Activated naive CD4-positive, alpha-beta T cell treated with anti-CD3 and anti-CD28 coated beads, Interleukin-2, amount 50 U/mL, for 72 hours (primary cell): ENCODE results near the gene SIRT5. TPM values are rescaled to one million over a fixed set of nuclear protein-coding genes. Genes with fewer than 3 reads are reported as not detected.

Source experiments
- ATAC-seq, 2 donors: fragments of 150-1000 bp; cut with Tn5 transposase; 2 replicates each; pipeline ENCODE4 v1.10.0; 2021; ENCODE audit warnings: mild to moderate bottlenecking in 2 of 2, moderate library complexity in 2 of 2
- DNase-seq, 2 donors: peaks; one replicate each; pipeline ENCODE4 v3.0.0; 2021 to 2022; ENCODE audit warnings: low spot score in 2 of 2
- H3K27ac Mint-ChIP-seq, 2 donors: one replicate each; pipeline ENCODE4 v1.8.0; 2022; ENCODE audit warnings: mild to moderate bottlenecking in 2 of 2, mixed read lengths in 2 of 2
- H3K36me3 Mint-ChIP-seq, 2 donors: one replicate each; pipeline ENCODE4 v1.8.0; 2022; ENCODE audit warnings: mixed read lengths in 2 of 2
- H3K9me3 Mint-ChIP-seq, 2 donors: one replicate each; pipeline ENCODE4 v1.8.0; 2022; ENCODE audit warnings: mixed read lengths in 2 of 2
- total RNA-seq, 2 donors: library from RNA; stranded (reverse); gene quantifications; one replicate each; pipeline ENCODE4 v1.2.3, GENCODE V29; 2022

The SIRT5 gene
- total RNA-seq, 2 donors from 2014 or later: 7.4 to 15.3 TPM

DNA sequence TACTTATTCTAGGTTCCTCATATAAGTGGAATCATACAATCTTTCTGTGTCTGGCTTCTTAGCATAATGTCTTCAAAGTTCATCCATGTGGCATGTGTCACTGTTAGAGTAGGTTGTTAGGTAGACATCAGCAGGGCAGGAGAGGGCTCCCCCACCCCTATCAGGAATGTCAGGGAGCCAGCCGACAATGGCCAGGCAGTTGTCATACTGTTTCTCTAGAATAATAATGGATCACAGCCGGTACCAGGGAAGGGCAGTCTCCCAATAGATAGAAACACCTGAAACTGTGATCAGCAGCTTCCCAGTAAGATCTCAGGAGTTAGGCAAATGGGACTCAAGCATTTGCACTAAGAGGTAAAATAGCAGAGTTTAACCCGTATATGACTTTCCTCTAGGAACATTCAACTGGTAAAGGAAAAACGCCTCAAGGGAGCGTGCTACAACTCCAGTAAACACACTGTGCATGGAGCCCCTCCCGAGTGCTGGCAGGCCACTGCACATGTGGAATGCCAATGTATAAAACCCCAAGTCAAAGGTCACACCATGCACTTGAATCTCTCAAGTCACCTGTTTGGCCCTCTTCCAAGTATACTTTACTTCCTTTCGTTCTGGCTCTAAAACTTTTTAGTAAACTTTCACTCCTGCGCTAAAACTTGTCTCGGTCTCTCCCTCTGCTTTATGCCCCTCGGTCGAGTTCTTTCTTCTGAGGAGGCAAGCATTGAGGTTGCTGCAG lies 29.8 kb upstream of the SIRT5 start:
- no peaks in the 10 kb centered on the region for H3K36me3 Mint-ChIP-seq
- DNase-seq (no peak), ATAC-seq (no peak)
- no peak overlapping the region for H3K27ac Mint-ChIP-seq
- H3K9me3 Mint-ChIP-seq: no peaks in the 10 kb centered on the region

DNA sequence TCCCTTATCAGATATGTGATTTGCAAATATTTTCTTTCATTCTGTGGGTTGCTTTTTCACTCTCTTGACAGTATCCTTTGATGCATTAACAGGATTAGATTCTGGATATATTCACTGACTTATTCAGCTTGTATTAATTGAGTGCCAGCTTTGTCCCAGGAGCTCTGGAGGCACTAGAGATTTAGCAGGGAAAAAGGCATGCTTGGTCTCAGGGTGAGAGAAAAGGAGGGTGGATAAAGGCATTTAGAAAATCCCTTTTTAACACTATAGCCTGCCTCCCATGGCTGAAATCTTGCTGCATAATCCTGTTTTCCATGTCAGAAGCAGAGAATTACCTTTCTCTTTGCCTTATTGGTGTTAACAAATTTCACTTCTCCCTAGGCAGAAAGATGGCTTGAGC lies 28.5 kb upstream of the SIRT5 start:
- H3K9me3 Mint-ChIP-seq: no peaks in the 10 kb centered on the region
- DNase-seq (no peak), ATAC-seq (no peak)
- no peak overlapping the region for H3K27ac Mint-ChIP-seq
- no peaks in the 10 kb centered on the region for H3K36me3 Mint-ChIP-seq

DNA sequence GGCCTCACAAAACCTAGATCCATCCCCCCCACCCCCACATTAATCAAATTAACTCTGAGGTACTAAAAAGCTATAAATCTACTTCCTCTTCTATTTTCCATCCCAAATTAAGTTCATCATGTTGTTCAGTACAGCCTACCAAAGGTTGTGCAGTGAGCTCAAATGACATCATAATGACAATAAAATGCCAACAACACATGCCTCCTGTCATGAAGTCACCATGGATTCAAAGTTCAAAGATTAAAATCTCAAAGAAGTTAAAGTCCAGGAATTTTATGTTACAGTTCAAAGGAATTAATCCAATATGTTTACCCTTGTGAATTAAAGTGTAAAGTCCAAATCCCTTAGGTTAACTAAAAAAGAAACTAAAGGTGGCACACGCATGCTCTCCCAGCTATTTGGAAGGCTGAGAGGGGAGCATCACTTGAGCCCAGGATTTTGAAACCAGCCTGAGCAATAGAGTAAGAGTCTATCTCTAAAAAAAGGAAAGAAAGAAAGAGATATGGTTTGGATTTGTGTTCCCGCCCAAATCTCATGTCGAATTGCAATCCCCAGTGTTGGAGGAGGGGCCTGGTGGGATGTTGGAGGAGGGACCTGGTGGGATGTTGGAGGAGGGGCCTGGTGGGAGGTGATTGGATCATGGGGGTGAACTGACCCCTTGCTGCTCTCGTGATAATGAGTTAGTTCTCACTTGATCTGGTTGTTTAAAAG lies 25.7 kb upstream of the SIRT5 start:
- Mint-ChIP-seq H3K36me3 (no peaks in the 10 kb centered on the region), H3K9me3 (no peaks in the 10 kb centered on the region), H3K27ac (no peak overlapping the region)
- ATAC-seq (no peak), DNase-seq (no peak)

DNA sequence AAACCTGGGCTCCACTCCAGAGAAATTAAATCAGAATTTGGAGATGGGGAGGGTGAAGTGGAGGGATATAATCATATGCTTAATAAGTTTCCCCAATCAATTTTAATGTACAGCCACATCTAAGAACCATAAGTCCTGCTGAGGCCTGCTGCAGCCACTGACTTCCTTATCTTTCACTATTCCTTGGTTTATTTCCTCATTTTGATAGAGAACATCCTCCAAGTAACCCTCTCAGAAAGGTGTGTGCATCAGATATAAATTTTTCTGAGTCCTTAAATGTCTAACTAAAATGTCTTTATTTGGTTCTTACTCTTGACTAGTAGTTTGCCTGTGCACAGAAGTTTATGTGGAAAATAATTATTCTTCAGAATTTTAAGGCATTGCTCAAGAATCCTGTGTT lies 23.7 kb upstream of the SIRT5 start:
- Mint-ChIP-seq H3K9me3 (no peaks in the 10 kb centered on the region), H3K27ac (no peak overlapping the region), H3K36me3 (no peaks in the 10 kb centered on the region)
- no peak for ATAC-seq
- DNase-seq: no peak

DNA sequence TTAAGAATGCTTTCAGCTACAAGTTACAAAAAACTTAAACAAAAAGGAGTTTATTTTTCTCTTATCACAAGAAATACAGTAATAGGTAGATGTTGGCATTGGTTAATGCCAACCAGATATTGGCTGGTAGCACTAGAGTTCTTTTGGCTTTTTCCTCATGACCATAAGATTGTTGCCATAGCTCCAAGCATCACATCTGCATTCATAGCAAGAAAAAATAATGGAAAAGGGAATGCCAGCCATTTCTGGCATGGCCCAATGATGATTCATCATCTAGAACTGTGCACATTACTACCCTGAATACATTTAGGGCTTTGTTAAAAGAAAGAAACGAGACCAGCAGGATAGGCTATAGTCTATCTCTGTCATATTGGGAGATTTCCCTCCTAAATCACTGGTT lies 20.8 kb upstream of the SIRT5 start:
- no peak for ATAC-seq
- no peak overlapping the region for H3K27ac Mint-ChIP-seq
- no peak for DNase-seq
- H3K36me3 Mint-ChIP-seq: no peaks in the 10 kb centered on the region
- no peaks in the 10 kb centered on the region for H3K9me3 Mint-ChIP-seq

DNA sequence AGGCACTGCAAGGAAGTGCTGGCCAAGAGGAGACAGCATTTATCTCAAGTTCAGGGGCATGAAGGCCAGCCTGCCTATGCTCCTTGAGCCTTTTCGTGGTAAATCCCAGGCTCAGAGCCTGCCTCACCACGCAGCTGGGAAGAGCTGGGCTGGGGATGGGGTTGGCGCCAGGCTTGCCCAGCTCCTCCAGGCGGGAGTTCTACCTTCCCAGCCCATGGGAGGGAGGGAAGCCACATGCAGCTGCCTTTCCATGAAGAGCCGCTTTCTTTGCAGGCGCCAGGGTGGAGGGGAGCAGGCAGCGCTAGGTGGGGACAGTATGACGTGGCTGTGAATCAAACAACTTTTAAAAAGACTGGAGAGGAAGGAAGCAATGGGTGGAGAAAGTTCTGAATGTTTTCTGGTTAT lies 19.5 kb upstream of the SIRT5 start:
- DNase-seq: no peak
- H3K36me3 Mint-ChIP-seq: no peaks in the 10 kb centered on the region
- H3K27ac Mint-ChIP-seq: no peak overlapping the region
- no peaks in the 10 kb centered on the region for H3K9me3 Mint-ChIP-seq
- ATAC-seq: no peak

DNA sequence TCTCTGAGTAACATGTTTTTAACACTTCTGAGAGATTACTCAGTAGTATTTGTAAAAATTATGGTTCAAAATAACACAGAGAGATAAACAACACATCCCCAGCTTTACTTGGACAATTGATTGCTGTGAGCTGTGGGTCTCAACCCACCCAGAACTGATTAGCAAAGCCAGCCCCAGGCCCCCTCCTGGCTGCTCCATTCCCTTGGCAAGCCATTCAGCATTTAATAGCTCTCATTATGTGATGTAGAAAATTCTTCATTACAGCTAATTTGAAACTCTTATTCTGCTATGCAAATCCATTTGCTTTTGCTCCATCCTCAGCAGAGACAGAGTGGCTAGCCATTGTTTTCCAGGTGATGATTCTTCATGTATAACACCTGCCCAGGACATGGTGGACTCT lies 16.6 kb upstream of the SIRT5 start:
- ATAC-seq: no peak
- DNase-seq: no peak
- no peaks in the 10 kb centered on the region for H3K9me3 Mint-ChIP-seq
- H3K36me3 Mint-ChIP-seq: no peaks in the 10 kb centered on the region
- no peak overlapping the region for H3K27ac Mint-ChIP-seq

DNA sequence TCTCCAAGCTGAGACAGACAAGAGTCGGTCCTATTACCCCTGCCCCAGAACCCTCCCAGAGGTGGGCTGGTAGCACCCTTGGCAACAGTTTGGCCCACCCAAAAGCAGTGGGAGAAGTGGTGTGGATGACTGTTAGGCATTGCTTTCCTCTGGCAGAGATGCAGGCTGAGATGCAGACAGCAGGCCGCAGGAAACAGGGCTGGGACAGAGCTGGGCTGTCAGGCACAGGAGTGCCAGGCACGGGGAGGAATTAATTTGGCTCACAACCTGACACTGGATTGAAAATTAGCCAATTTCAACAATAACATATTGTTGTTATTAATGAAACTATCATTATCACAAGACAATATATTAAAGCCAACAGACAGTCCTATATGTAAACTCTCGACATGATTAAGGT lies 15.7 kb upstream of the SIRT5 start:
- Mint-ChIP-seq H3K9me3 (no peaks in the 10 kb centered on the region), H3K36me3 (no peaks in the 10 kb centered on the region), H3K27ac (no peak overlapping the region)
- ATAC-seq (no peak), DNase-seq (no peak)

DNA sequence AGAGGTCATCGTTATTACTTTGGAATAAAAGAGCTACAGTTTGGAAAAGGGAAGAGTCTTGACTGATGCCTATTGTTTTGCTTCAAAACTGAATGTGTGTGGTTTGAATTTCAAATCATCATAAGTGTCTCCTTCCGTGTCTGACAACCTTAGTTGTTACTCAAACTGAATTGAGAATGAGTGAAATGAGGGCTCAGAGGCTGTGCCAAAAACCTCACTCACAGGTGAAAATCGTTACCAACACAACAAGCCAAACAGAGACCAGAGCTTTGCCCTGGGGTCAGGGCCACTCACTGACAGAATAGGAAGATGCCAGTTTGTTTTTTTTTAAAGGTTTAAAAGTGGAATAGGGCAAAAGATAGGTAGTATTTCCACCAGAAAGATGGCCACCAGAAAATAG lies 15.2 kb upstream of the SIRT5 start:
- no peak for ATAC-seq
- DNase-seq: no peak
- Mint-ChIP-seq H3K9me3 (no peaks in the 10 kb centered on the region), H3K27ac (no peak overlapping the region), H3K36me3 (no peaks in the 10 kb centered on the region)

DNA sequence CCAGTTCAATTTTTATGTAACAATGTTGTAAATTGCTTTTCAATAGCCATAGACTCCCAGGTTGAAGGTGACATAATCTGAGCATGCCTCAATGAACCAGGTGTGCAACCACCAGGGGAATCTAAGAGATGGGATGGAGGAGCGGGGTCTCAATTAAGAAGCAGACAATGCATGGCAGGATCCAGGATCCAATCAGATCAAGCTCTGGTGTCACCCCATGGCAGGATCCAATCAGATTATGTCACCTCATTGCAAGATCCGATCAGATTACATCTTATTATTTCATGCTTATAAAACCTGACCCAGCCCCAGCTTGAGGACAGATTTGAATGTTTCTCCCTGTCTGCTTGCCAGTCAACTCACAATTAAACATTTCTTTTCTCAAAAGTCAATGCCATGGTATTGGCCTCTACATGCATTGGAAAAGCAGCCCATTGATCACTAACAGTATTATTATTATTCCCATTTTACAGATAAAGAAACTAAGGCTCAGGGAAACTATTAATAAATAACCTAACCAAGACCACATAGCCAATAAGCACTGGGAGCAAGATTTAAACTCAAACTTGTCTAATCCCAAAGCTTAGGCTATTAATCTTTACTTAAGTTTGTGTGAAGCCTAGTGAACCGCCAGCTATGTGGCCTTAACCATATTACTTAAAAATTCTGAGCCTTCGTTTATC lies 14.3 kb upstream of the SIRT5 start:
- no peak for ATAC-seq
- no peaks in the 10 kb centered on the region for H3K36me3 Mint-ChIP-seq
- DNase-seq: no peak
- no peaks in the 10 kb centered on the region for H3K9me3 Mint-ChIP-seq
- no peak overlapping the region for H3K27ac Mint-ChIP-seq

DNA sequence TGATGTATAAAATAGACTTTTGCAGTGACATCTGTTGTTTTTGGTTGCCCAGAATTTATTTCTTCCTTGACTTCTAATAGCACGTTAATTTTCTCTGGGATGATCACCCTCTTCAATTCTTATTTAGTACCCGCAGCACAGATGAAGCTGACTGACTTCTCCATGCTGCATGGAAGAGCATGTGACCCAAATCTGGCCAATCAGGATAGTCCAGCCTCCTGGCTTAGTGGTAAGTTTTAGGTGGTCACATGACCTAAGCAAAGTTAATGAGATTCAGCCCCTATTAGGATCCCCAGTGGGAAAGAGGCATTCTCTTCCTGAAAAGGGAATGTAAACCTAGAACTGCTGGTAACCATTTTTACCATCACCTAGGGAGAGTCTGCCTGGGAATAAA lies 13.8 kb upstream of the SIRT5 start:
- Mint-ChIP-seq H3K36me3 (no peaks in the 10 kb centered on the region), H3K9me3 (no peaks in the 10 kb centered on the region), H3K27ac (no peak overlapping the region)
- ATAC-seq (no peak), DNase-seq (no peak)

DNA sequence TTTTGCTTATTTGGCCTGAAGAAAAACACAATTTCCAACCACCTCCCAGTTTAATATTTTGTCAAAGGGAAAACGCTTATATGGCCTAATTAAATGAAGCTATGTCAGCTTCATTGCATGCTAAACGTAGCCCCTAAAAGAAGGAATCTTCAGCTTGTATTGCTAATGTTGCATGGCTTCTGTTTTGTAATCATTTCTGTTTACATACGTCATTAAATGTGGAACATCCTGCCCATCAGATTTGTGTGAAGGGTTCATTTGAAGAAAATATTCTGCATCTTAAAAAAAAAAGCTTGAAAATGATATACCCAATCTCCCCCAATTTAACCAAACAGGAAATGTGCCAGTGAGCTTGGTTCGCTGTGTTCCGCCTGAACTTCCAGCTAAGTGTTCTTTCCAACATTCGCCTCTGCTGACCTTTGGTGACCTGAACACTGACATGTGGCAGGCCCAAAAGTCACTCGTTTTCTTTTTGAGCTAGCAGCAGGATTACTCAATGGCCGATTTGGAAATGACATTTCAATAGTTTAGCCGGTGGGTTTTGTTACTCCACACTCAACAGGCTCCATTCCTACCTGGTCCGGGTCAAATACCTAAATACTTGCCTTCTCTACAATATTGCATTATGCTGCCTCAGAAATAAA lies 12.7 kb upstream of the SIRT5 start:
- DNase-seq: no peak
- no peaks in the 10 kb centered on the region for H3K9me3 Mint-ChIP-seq
- ATAC-seq: no peak
- no peak overlapping the region for H3K27ac Mint-ChIP-seq
- no peaks in the 10 kb centered on the region for H3K36me3 Mint-ChIP-seq

DNA sequence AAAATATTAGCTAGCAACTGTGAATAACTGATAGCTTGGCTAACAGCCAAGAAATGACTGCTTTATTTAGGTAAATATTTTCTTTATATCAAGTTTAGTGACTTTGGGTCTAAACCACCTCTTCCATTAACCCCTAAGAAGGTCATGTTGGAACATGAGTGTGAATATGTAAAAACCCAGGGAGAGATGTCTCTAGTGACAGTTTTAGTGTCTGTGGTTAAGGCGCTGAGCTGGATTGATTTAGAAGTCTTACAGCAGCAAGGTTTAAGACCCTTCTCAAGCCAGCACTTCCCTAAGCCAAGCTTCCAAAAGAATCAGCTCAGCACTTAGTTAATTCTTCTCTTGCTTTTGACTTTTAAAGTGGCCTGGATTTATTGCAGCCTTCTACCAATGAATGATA lies 11.4 kb upstream of the SIRT5 start:
- Mint-ChIP-seq H3K27ac (no peak overlapping the region), H3K36me3 (no peaks in the 10 kb centered on the region), H3K9me3 (no peaks in the 10 kb centered on the region)
- ATAC-seq (no peak), DNase-seq (no peak)

DNA sequence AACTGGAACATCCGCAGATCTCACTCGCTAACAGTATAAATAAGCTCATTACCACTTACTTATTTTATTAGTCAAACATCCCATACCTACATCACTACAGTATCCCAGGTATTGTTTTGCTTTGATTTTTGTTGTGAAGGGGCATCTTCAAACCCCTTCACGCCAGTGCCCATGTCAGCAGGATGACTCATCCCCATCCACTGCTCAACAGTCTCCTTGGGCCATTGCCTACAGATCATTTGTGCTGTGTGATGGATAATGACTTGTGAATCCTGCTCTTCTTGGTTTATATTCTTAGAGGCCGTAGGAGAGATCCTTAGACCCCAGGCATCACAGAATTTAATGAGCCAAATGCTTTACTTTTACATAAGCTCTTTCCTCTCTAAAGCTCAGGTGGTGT lies 8.5 kb upstream of the SIRT5 start:
- DNase-seq (no peak), ATAC-seq (no peak)
- Mint-ChIP-seq H3K36me3 (no peaks in the 10 kb centered on the region), H3K27ac (no peak overlapping the region), H3K9me3 (no peaks in the 10 kb centered on the region)

DNA sequence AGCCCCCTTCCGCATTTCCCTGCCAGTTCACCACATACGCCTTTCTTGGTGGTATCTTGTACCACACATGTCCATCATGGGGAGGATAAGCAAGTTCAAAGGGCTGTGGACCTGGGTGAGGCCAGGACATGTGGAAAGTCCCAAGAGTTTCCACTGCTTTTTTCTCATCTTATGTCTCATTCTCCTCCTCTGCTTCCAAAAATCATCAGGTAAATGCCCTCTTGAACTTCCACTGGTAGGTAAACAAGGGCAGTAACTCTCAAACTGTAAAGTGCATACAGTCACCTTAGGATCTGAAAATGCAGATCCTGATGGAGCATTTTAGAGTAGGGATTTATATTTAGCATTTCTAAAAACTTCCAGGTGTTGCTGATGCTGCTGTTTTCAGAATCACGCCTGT lies 7.9 kb upstream of the SIRT5 start:
- Mint-ChIP-seq H3K27ac (no peak overlapping the region), H3K36me3 (no peaks in the 10 kb centered on the region), H3K9me3 (no peaks in the 10 kb centered on the region)
- DNase-seq (no peak), ATAC-seq (no peak)

DNA sequence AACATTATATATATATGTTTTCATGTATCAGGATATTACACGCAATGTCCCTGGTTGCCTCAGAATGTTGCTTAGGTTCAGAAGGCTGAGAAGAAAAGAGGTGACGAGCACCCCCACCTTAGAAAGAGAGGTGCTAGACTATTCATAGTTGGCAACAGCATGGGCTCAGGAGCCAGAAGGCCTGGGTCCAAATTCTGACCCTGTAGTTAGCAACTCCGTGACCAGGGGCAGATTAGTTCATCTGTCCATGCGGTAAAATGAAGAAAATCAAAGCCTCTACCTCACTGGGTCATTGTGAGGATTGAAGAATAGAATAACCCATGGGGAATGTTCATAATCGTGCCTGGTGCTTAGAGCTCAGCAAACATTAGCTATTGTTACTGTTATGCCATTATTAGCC lies 5.4 kb upstream of the SIRT5 start:
- DNase-seq (no peak), ATAC-seq (no peak)
- Mint-ChIP-seq H3K27ac (no peak overlapping the region), H3K9me3 (no peaks in the 10 kb centered on the region), H3K36me3 (no peaks in the 10 kb centered on the region)

DNA sequence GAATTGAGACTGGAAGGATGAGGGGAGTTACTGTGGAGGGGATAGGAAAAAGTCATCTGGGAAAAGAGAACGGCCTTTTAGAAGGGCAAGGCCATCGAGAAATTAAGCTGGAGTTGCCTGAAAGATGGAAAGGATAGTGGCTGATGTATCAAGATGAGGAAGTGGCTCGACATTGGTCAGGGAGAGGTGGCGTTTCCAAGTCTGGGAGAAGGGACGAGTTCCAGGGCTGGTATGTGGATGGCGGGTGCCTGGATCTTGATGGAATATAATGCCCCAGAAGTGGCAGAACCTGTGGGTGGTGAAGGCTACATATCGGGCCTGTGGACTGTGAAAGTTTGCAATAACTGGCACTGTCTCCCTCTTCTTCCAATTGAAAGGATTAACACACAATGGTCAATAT lies 2.2 kb upstream of the SIRT5 start:
- ATAC-seq: no peak
- no peaks in the 10 kb centered on the region for H3K9me3 Mint-ChIP-seq
- DNase-seq: no peak
- no peak overlapping the region for H3K27ac Mint-ChIP-seq
- no peaks in the 10 kb centered on the region for H3K36me3 Mint-ChIP-seq
